ENCODE results near the gene BCAS3. TPM values are rescaled to one million over a fixed set of nuclear protein-coding genes. Genes with fewer than 3 reads are reported as not detected.

Gene BCAS3
- polyA plus RNA-seq, 1 donor from 2014 or later: 21.6 TPM

DNA sequence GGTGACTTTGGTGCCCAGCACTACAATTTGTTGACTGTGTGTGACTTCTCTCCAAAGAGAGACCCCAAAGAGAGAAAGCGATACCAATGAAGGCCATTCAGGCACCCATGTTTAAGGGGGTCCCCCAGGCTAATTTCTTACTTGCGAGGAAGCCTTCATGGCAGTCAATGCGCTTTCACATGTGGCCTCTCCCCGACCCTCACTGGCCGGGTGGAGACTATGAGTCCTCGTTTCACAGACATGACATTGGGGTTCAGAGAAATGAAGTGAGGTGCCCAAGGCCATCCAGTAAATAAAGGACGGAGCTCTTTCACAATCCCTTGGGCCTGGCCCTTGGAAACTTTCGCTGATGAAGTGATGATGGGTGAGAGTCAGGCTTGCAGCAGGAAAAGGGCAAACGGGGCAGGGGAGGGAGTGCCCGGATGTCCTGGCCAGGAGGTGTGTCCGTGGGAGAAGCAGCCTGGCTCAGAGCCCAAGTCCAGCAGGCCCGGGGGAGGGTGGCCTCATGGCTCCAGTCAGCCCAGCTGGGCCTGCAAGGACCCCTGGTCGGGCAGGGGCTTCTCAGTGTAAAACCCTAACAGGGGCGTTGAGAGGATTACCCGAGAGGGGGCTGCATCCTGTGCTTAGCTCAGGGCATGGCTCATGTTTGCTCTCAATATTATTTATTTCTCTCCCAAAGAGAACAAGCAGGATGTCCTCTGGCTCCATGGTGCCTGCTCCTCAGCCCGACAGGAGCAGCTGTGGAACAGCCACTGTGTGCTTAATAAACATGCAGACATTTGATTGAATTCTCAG is 736.7 kb downstream of the BCAS3 start:
- Histone ChIP-seq H3K4me2 (ENCODE audit: low read length) (no peak overlapping the region), H3K79me2 (replicated peaks; ENCODE audit: insufficient read depth, low read length) (no peaks in the 10 kb centered on the region), H4K20me1 (ENCODE audit: insufficient read depth) (no peaks in the 10 kb centered on the region), H3K36me3 (ENCODE audit: insufficient read depth, low read length) (no peaks in the 10 kb centered on the region), H3K9me2 (ENCODE audit: insufficient read depth, low read length) (no peaks in the 10 kb centered on the region), H3K9me3 (ENCODE audit: low read length) (no peaks in the 10 kb centered on the region), H3K27ac (ENCODE audit: low read length) (no peak overlapping the region), H2AFZ (ENCODE audit: low read depth, low read length) (no peak overlapping the region), H3F3A (ENCODE audit: insufficient read depth, low read length, poor library complexity, severe bottlenecking) (no peaks in the 10 kb centered on the region), H3K4me3 (ENCODE audit: low read length) (no peak overlapping the region), H3K9ac (ENCODE audit: low read length) (no peak overlapping the region), H3K27me3 (ENCODE audit: insufficient read depth, low read depth, low read length) (peaks cover 52% of the 10 kb centered on the region)
- TF ChIP-seq EP300 (conservative IDR thresholded peaks at IDR 0.05; ENCODE audit: poor library complexity, severe bottlenecking) (no peak), POLR2AphosphoS5 (IDR thresholded peaks at IDR 0.05) (no peak), TAF1 (IDR thresholded peaks at IDR 0.05; ENCODE audit: low read depth) (no peak), MXI1 (conservative IDR thresholded peaks at IDR 0.05; ENCODE audit: poor library complexity, severe bottlenecking) (no peak), RAD21 (conservative IDR thresholded peaks at IDR 0.05) (no peak), SMC3 (conservative IDR thresholded peaks at IDR 0.05; ENCODE audit: poor library complexity) (no peak), EZH2 (IDR thresholded peaks at IDR 0.05; ENCODE audit: borderline replicate concordance, insufficient read depth, low read length, poor library complexity, severe bottlenecking) (no peak)
- TF ChIP-seq, protein P1, sequence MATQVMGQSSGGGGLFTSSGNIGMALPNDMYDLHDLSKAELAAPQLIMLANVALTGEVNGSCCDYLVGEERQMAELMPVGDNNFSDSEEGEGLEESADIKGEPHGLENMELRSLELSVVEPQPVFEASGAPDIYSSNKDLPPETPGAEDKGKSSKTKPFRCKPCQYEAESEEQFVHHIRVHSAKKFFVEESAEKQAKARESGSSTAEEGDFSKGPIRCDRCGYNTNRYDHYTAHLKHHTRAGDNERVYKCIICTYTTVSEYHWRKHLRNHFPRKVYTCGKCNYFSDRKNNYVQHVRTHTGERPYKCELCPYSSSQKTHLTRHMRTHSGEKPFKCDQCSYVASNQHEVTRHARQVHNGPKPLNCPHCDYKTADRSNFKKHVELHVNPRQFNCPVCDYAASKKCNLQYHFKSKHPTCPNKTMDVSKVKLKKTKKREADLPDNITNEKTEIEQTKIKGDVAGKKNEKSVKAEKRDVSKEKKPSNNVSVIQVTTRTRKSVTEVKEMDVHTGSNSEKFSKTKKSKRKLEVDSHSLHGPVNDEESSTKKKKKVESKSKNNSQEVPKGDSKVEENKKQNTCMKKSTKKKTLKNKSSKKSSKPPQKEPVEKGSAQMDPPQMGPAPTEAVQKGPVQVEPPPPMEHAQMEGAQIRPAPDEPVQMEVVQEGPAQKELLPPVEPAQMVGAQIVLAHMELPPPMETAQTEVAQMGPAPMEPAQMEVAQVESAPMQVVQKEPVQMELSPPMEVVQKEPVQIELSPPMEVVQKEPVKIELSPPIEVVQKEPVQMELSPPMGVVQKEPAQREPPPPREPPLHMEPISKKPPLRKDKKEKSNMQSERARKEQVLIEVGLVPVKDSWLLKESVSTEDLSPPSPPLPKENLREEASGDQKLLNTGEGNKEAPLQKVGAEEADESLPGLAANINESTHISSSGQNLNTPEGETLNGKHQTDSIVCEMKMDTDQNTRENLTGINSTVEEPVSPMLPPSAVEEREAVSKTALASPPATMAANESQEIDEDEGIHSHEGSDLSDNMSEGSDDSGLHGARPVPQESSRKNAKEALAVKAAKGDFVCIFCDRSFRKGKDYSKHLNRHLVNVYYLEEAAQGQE (IDR thresholded peaks at IDR 0.05; ENCODE audit: borderline replicate concordance): no peak
- TF ChIP-seq, protein P2, sequence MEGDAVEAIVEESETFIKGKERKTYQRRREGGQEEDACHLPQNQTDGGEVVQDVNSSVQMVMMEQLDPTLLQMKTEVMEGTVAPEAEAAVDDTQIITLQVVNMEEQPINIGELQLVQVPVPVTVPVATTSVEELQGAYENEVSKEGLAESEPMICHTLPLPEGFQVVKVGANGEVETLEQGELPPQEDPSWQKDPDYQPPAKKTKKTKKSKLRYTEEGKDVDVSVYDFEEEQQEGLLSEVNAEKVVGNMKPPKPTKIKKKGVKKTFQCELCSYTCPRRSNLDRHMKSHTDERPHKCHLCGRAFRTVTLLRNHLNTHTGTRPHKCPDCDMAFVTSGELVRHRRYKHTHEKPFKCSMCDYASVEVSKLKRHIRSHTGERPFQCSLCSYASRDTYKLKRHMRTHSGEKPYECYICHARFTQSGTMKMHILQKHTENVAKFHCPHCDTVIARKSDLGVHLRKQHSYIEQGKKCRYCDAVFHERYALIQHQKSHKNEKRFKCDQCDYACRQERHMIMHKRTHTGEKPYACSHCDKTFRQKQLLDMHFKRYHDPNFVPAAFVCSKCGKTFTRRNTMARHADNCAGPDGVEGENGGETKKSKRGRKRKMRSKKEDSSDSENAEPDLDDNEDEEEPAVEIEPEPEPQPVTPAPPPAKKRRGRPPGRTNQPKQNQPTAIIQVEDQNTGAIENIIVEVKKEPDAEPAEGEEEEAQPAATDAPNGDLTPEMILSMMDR (IDR thresholded peaks at IDR 0.05; ENCODE audit: poor library complexity, severe bottlenecking): no peak

DNA sequence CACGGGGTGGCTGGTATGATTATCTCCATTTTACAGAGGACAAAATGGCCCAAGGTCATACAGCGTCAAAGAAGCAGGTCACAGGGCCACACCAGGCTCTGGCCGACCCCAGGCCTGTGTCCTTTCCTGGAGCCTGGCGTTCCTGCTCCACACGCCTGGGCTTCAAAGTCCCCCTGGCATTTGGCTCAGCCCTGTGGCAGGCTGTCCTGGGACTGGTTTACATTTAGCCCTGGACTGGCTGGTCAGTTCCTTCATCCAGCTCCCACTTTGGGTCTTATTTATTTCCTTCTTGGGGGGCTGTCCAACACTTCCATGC is 737.2 kb downstream of the BCAS3 start:
- Histone ChIP-seq H3K27ac (ENCODE audit: low read length) (no peak overlapping the region), H3K9me3 (ENCODE audit: low read length) (no peaks in the 10 kb centered on the region), H3F3A (ENCODE audit: insufficient read depth, low read length, poor library complexity, severe bottlenecking) (no peaks in the 10 kb centered on the region), H3K4me3 (ENCODE audit: low read length) (no peak overlapping the region), H3K79me2 (replicated peaks; ENCODE audit: insufficient read depth, low read length) (no peaks in the 10 kb centered on the region), H3K36me3 (ENCODE audit: insufficient read depth, low read length) (no peaks in the 10 kb centered on the region), H3K9ac (ENCODE audit: low read length) (no peak overlapping the region), H4K20me1 (ENCODE audit: insufficient read depth) (no peaks in the 10 kb centered on the region), H3K4me2 (ENCODE audit: low read length) (no peak overlapping the region), H3K9me2 (ENCODE audit: insufficient read depth, low read length) (no peaks in the 10 kb centered on the region), H2AFZ (ENCODE audit: low read depth, low read length) (no peak overlapping the region), H3K27me3 (ENCODE audit: insufficient read depth, low read depth, low read length) (peaks cover 48% of the 10 kb centered on the region)
- no peak for TF ChIP-seq POLR2AphosphoS5 (IDR thresholded peaks at IDR 0.05)
- TF ChIP-seq, protein P2 (IDR thresholded peaks at IDR 0.05; ENCODE audit: poor library complexity, severe bottlenecking): no peak
- no peak for TF ChIP-seq TAF1 (IDR thresholded peaks at IDR 0.05; ENCODE audit: low read depth)
- no peak for TF ChIP-seq MXI1 (conservative IDR thresholded peaks at IDR 0.05; ENCODE audit: poor library complexity, severe bottlenecking)
- TF ChIP-seq EP300 (conservative IDR thresholded peaks at IDR 0.05; ENCODE audit: poor library complexity, severe bottlenecking): no peak
- no peak for TF ChIP-seq SMC3 (conservative IDR thresholded peaks at IDR 0.05; ENCODE audit: poor library complexity)
- TF ChIP-seq, protein P1 (IDR thresholded peaks at IDR 0.05; ENCODE audit: borderline replicate concordance): no peak
- TF ChIP-seq EZH2 (IDR thresholded peaks at IDR 0.05; ENCODE audit: borderline replicate concordance, insufficient read depth, low read length, poor library complexity, severe bottlenecking): no peak
- no peak for TF ChIP-seq RAD21 (conservative IDR thresholded peaks at IDR 0.05)
